ENCODE results near the gene SMAD2. TPM values are rescaled to one million over a fixed set of nuclear protein-coding genes. Genes with fewer than 3 reads are reported as not detected.

SMAD2 gene
- total RNA-seq, 1 experiment from 2014 or later: 97.0 TPM

- Histone ChIP-seq H4K20me1 (ENCODE audit: insufficient read depth) (no peaks in the 10 kb centered on the region), H2AFZ (no peak overlapping the region), H3K9me3 (ENCODE audit: insufficient read depth, low read depth) (peaks cover 19% of the 10 kb centered on the region), H3K4me1 (replicated peaks; ENCODE audit: insufficient read depth) (no peaks in the 10 kb centered on the region), H3K36me3 (ENCODE audit: low read depth) (peaks cover 55% of the 10 kb centered on the region), H3K4me3 (no peak overlapping the region), H3K27ac (no peak overlapping the region), H3F3A (ENCODE audit: insufficient read depth, low read depth) (peaks cover 11% of the 10 kb centered on the region), H3K27me3 (ENCODE audit: insufficient read depth, low read depth) (no peaks in the 10 kb centered on the region), H3K4me2 (no peak overlapping the region), H3K9me2 (ENCODE audit: insufficient read depth) (no peaks in the 10 kb centered on the region), H3K79me2 (ENCODE audit: low read depth) (no peaks in the 10 kb centered on the region)
- TF ChIP-seq EZH2 (IDR thresholded peaks at IDR 0.05; ENCODE audit: low read depth): no peak
- TF ChIP-seq CTCF (conservative IDR thresholded peaks at IDR 0.05): no peak
- no peak for DNase-seq
- BruUV-seq (replicated peaks): no TSS peak
- ChIA-PET POLR2A (ENCODE audit: unreplicated experiment) (no interaction called here), CTCF (no interaction called here)
- intact Hi-C loops (cut with micrococcal nuclease; ENCODE audit: unreplicated experiment): no loop called here
These were observed 67.4 kb downstream of the SMAD2 start for GRCh38 chr18:47863041-47863440.

GRCh38 chr18:47858607-47859006 is 71.9 kb downstream of the SMAD2 start:
- Histone ChIP-seq H3K9me2 (ENCODE audit: insufficient read depth) (no peaks in the 10 kb centered on the region), H3K27ac (no peak overlapping the region), H3K27me3 (ENCODE audit: insufficient read depth, low read depth) (no peaks in the 10 kb centered on the region), H3K36me3 (ENCODE audit: low read depth) (peaks cover 46% of the 10 kb centered on the region), H2AFZ (no peak overlapping the region), H3K4me1 (replicated peaks; ENCODE audit: insufficient read depth) (no peaks in the 10 kb centered on the region), H3K9me3 (ENCODE audit: insufficient read depth, low read depth) (peaks cover 15% of the 10 kb centered on the region), H4K20me1 (ENCODE audit: insufficient read depth) (no peaks in the 10 kb centered on the region), H3K79me2 (ENCODE audit: low read depth) (no peaks in the 10 kb centered on the region), H3F3A (ENCODE audit: insufficient read depth, low read depth) (peaks cover 11% of the 10 kb centered on the region), H3K4me3 (no peak overlapping the region), H3K4me2 (no peak overlapping the region)
- TF ChIP-seq EZH2 (IDR thresholded peaks at IDR 0.05; ENCODE audit: low read depth) (no peak), CTCF (conservative IDR thresholded peaks at IDR 0.05) (no peak)
- intact Hi-C loops (cut with micrococcal nuclease; ENCODE audit: unreplicated experiment): loop anchor here (10.0 kb wide), 1 partner anchor 66 kb away; no protein-coding TSS in a partner anchor
- no peak for DNase-seq
- CTCF ChIA-PET: no interaction called here
- BruUV-seq (replicated peaks): no TSS peak
- POLR2A ChIA-PET (ENCODE audit: unreplicated experiment): no interaction called here

GRCh38 chr18:47847635-47848034 is 82.8 kb downstream of the SMAD2 start:
- Histone ChIP-seq H3K79me2 (ENCODE audit: low read depth) (no peaks in the 10 kb centered on the region; the same call in 1 of the 2 replicates), H3F3A (ENCODE audit: insufficient read depth, low read depth) (peaks cover 5% of the 10 kb centered on the region; the same call in 1 of the 2 replicates), H3K4me3 (no peak overlapping the region), H3K27me3 (ENCODE audit: insufficient read depth, low read depth) (no peaks in the 10 kb centered on the region), H3K9me3 (ENCODE audit: insufficient read depth, low read depth) (no peaks in the 10 kb centered on the region), H2AFZ (no peak overlapping the region), H3K4me1 (replicated peaks; ENCODE audit: insufficient read depth) (no peaks in the 10 kb centered on the region), H3K9me2 (ENCODE audit: insufficient read depth) (no peaks in the 10 kb centered on the region), H3K4me2 (no peak overlapping the region), H3K36me3 (ENCODE audit: low read depth) (peaks cover 33% of the 10 kb centered on the region), H3K27ac (no peak overlapping the region), H4K20me1 (ENCODE audit: insufficient read depth) (no peaks in the 10 kb centered on the region)
- no TSS peak for BruUV-seq (replicated peaks)
- no peak for TF ChIP-seq CTCF (conservative IDR thresholded peaks at IDR 0.05)
- TF ChIP-seq EZH2 (IDR thresholded peaks at IDR 0.05; ENCODE audit: low read depth): no peak
- ChIA-PET CTCF (no interaction called here), POLR2A (ENCODE audit: unreplicated experiment) (no interaction called here)
- DNase-seq: no peak
- intact Hi-C loops (cut with micrococcal nuclease; ENCODE audit: unreplicated experiment): no loop called here
